CD4-positive, alpha-beta T cell (primary cell): Measurements from ENCODE around the gene CD6. TPM values are rescaled to one million over a fixed set of nuclear protein-coding genes. Genes with fewer than 3 reads are reported as not detected.

ENCODE experiments used
- ATAC-seq: fragments of 200-7000 bp; cut with Tn5 transposase; one replicate; pipeline ENCODE4 v1.10.0; 2022; ENCODE audit warnings: mild to moderate bottlenecking; ENCODE audit not compliant: poor library complexity
- CTCF ChIA-PET: fragments of 350-600 bp; sonication (Branson Sonifier 250); formaldehyde crosslinking; loops from one replicate; lab custom pipeline; 2021; ENCODE audit warnings: antibody characterized with exemption, inconsistent platforms; lab: Charles Lee
- POLR2A ChIA-PET: fragments of 350-600 bp; sonication (Branson Sonifier 250); formaldehyde crosslinking; loops from one replicate; lab custom pipeline; 2021; ENCODE audit warnings: antibody characterized with exemption, inconsistent platforms; lab: Charles Lee
- DNase-seq, 14 experiments: peaks; one replicate each; pipeline ENCODE4 v3.0.0-alpha.2; 2013 to 2020; ENCODE audit warnings: mixed read lengths in 2 of 14
- H3K27ac ChIP-seq, 2 donors: one replicate each; pipeline versions ENCODE4 v1.5.1 to v1.7.0; 2013; ENCODE audit warnings: low read length in 2 of 2, low read depth in 1 of 2, mild to moderate bottlenecking in 1 of 2
- H3K27me3 ChIP-seq, 2 experiments: 1 replicate in 1 of 2; 2 replicates in 1 of 2; pipeline versions ENCODE4 v1.6.1 to v1.7.0; 2013; ENCODE audit warnings: low read length in 2 of 2, control low read depth in 1 of 2, mild to moderate bottlenecking in 1 of 2, moderate library complexity in 1 of 2; ENCODE audit not compliant: insufficient read depth in 2 of 2, control insufficient read depth in 1 of 2
- H3K36me3 ChIP-seq: one replicate; pipeline ENCODE4 v1.6.1; 2013; ENCODE audit warnings: low read length, control low read depth; ENCODE audit not compliant: insufficient read depth
- H3K4me1 ChIP-seq: one replicate; pipeline ENCODE4 v1.6.1; 2013; ENCODE audit warnings: low read length, control low read depth; ENCODE audit not compliant: insufficient read depth
- H3K4me3 ChIP-seq: one replicate; pipeline ENCODE4 v1.5.1; 2013; ENCODE audit warnings: mild to moderate bottlenecking, low read length, moderate library complexity
- H3K9me3 ChIP-seq, 2 experiments: 1 replicate in 1 of 2; 2 replicates in 1 of 2; pipeline versions ENCODE4 v1.6.1 to v1.7.0; 2013; ENCODE audit warnings: low read length in 2 of 2, mild to moderate bottlenecking in 2 of 2, control low read depth in 1 of 2, moderate library complexity in 1 of 2; ENCODE audit not compliant: control insufficient read depth in 1 of 2, insufficient read depth in 1 of 2
- H3K27ac Mint-ChIP-seq: one replicate; pipeline ENCODE4 v1.8.0; 2020; ENCODE audit warnings: mixed read lengths
- H3K27me3 Mint-ChIP-seq: one replicate; pipeline ENCODE4 v1.8.0; 2021; ENCODE audit warnings: mixed read lengths
- H3K36me3 Mint-ChIP-seq: one replicate; pipeline ENCODE4 v1.8.0; 2021; ENCODE audit warnings: low read depth, mixed read lengths
- H3K4me1 Mint-ChIP-seq: one replicate; pipeline ENCODE4 v1.8.0; 2021; ENCODE audit warnings: low read depth, mixed read lengths
- H3K4me3 Mint-ChIP-seq: one replicate; pipeline ENCODE4 v1.8.0; 2020; ENCODE audit warnings: mild to moderate bottlenecking, mixed read lengths
- H3K9me3 Mint-ChIP-seq: one replicate; pipeline ENCODE4 v1.8.0; 2020; ENCODE audit warnings: mixed read lengths
- CTCF ChIP-seq: fragments of 200-600 bp; IDR thresholded peaks from one replicate; pipeline ENCODE4 v1.8.0; 2022; ENCODE audit warnings: antibody characterized with exemption, mild to moderate bottlenecking
- intact Hi-C, 2 experiments: fragments of 100-400 bp; cut with DNase I in 1 of 2; cut with micrococcal nuclease in 1 of 2; formaldehyde crosslinking; loops; one replicate each; pipeline versions ENCODE4 v1.15.1 to v1.9.0; 2023 to 2025; cut with DNase I, micrococcal nuclease
- total RNA-seq, 174 experiments: library from RNA in 2 of 174; stranded (reverse) in 2 of 174; gene quantifications; one replicate each; pipeline ENCODE4 v1.2.3 and lab custom pipeline; 2021 to 2026

The CD6 gene
- total RNA-seq, 2 experiments from 2014 or later: 814 to 827 TPM

- CTCF ChIA-PET: interaction anchor here (1.1 to 1.4 kb wide), 2 partner anchors 13 to 63 kb away, joined by 3 to 7 read pairs; no protein-coding TSS in a partner anchor
- Mint-ChIP-seq H3K27ac (peak overlapping the region; percentile 92), H3K4me3 (peak overlapping the region; percentile 80), H3K4me1 (peaks cover 91% of the 10 kb centered on the region), H3K27me3 (no peaks in the 10 kb centered on the region), H3K36me3 (no peaks in the 10 kb centered on the region), H3K9me3 (no peaks in the 10 kb centered on the region)
- POLR2A ChIA-PET: interaction anchor here (0.6 to 5.8 kb wide), 16 partner anchors 8 to 84 kb away, joined by 3 to 91 read pairs (median 10); no protein-coding TSS in a partner anchor
- Histone ChIP-seq H3K4me3 (peak overlapping the region; percentile 37), H3K27me3 (no peaks in the 10 kb centered on the region), H3K9me3 (no peaks in the 10 kb centered on the region), H3K36me3 (no peaks in the 10 kb centered on the region), H3K4me1 (peaks cover 88% of the 10 kb centered on the region), H3K27ac (peak overlapping the region; percentile 37 to 58)
- intact Hi-C loops: loop anchor here in 1 of 2 experiments (2.0 kb wide), 1 partner anchor 17 kb away; no protein-coding TSS in a partner anchor
- DNase-seq (peak in 9 of 14 experiments; percentile 15 to 66 (median 49)), ATAC-seq (no peak)
- TF ChIP-seq CTCF: no peak
Observed at GRCh38 chr11:61065955-61066638, 94.6 kb downstream of the CD6 start.

GRCh38 chr11:61066645-61067044 lies 95.2 kb downstream of the CD6 start:
- no peak for ATAC-seq
- Histone ChIP-seq H3K27me3 (no peaks in the 10 kb centered on the region), H3K4me3 (no peak overlapping the region), H3K36me3 (no peaks in the 10 kb centered on the region), H3K27ac (no peak overlapping the region), H3K4me1 (peaks cover 88% of the 10 kb centered on the region), H3K9me3 (no peaks in the 10 kb centered on the region)
- H3K9me3 Mint-ChIP-seq: no peaks in the 10 kb centered on the region
- DNase-seq: peak in 1 of 14 experiments; percentile 2
- peak overlapping the region; percentile 92 for H3K27ac Mint-ChIP-seq
- POLR2A ChIA-PET: interaction anchor here (1.0 to 5.8 kb wide), 14 partner anchors 10 to 85 kb away, joined by 4 to 91 read pairs (median 11); no protein-coding TSS in a partner anchor
- TF ChIP-seq CTCF: no peak
- H3K27me3 Mint-ChIP-seq: no peaks in the 10 kb centered on the region
- no peaks in the 10 kb centered on the region for H3K36me3 Mint-ChIP-seq
- CTCF ChIA-PET: no interaction called here
- intact Hi-C loops: loop anchor here in 1 of 2 experiments (2.0 kb wide), 1 partner anchor 16 kb away; no protein-coding TSS in a partner anchor
- peaks cover 91% of the 10 kb centered on the region for H3K4me1 Mint-ChIP-seq
- peak overlapping the region; percentile 26 for H3K4me3 Mint-ChIP-seq

- no peak for TF ChIP-seq CTCF
- peaks cover 91% of the 10 kb centered on the region for H3K4me1 Mint-ChIP-seq
- ATAC-seq (no peak), DNase-seq (peak in 1 of 14 experiments; percentile 2)
- peak overlapping the region; percentile 92 for H3K27ac Mint-ChIP-seq
- no peaks in the 10 kb centered on the region for H3K9me3 Mint-ChIP-seq
- ChIA-PET CTCF (interaction anchor here (1.4 kb wide), 1 partner anchor 13 kb away, joined by 3 read pairs; no protein-coding TSS in a partner anchor), POLR2A (interaction anchor here (1.0 to 5.8 kb wide), 6 partner anchors 9 to 82 kb away, joined by 5 to 91 read pairs (median 38); no protein-coding TSS in a partner anchor)
- H3K4me3 ChIP-seq: no peak overlapping the region
- intact Hi-C loops: loop anchor here in 1 of 2 experiments (2.0 kb wide), 1 partner anchor 15 kb away; no protein-coding TSS in a partner anchor
- H3K36me3 ChIP-seq: peaks cover 2% of the 10 kb centered on the region
- no peaks in the 10 kb centered on the region for H3K36me3 Mint-ChIP-seq
- peak overlapping the region; percentile 20 for H3K4me3 Mint-ChIP-seq
- no peaks in the 10 kb centered on the region for H3K27me3 ChIP-seq
- no peaks in the 10 kb centered on the region for H3K9me3 ChIP-seq
- H3K4me1 ChIP-seq: peaks cover 93% of the 10 kb centered on the region
- no peaks in the 10 kb centered on the region for H3K27me3 Mint-ChIP-seq
- H3K27ac ChIP-seq: no peak overlapping the region
Observed at GRCh38 chr11:61067782-61068446, 96.4 kb downstream of the CD6 start.
